ENCODE data around the gene SEZ6.

Gene SEZ6, protein sequence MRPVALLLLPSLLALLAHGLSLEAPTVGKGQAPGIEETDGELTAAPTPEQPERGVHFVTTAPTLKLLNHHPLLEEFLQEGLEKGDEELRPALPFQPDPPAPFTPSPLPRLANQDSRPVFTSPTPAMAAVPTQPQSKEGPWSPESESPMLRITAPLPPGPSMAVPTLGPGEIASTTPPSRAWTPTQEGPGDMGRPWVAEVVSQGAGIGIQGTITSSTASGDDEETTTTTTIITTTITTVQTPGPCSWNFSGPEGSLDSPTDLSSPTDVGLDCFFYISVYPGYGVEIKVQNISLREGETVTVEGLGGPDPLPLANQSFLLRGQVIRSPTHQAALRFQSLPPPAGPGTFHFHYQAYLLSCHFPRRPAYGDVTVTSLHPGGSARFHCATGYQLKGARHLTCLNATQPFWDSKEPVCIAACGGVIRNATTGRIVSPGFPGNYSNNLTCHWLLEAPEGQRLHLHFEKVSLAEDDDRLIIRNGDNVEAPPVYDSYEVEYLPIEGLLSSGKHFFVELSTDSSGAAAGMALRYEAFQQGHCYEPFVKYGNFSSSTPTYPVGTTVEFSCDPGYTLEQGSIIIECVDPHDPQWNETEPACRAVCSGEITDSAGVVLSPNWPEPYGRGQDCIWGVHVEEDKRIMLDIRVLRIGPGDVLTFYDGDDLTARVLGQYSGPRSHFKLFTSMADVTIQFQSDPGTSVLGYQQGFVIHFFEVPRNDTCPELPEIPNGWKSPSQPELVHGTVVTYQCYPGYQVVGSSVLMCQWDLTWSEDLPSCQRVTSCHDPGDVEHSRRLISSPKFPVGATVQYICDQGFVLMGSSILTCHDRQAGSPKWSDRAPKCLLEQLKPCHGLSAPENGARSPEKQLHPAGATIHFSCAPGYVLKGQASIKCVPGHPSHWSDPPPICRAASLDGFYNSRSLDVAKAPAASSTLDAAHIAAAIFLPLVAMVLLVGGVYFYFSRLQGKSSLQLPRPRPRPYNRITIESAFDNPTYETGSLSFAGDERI

GRCh38 chr17:29005936-29006511 lies at the start of gene SEZ6:
Gene SEZ6 (minus strand): TSS chr17:29006033. CDS start chr17:29005869, 164 bp downstream.
- peak; percentile 56 for DNase-seq (ENCODE audit: low read depth)

GRCh38 chr17:29054835-29055234 lies 49.0 kb upstream of the SEZ6 start:
- DNase-seq (ENCODE audit: low read depth): no peak

- no peak for DNase-seq (ENCODE audit: low read depth)
Measured at GRCh38 chr17:29051731-29052130, 45.9 kb upstream of the SEZ6 start.

- DNase-seq (ENCODE audit: low read depth): no peak
Measured at GRCh38 chr17:29051194-29051593, 45.4 kb upstream of the SEZ6 start.

DNA sequence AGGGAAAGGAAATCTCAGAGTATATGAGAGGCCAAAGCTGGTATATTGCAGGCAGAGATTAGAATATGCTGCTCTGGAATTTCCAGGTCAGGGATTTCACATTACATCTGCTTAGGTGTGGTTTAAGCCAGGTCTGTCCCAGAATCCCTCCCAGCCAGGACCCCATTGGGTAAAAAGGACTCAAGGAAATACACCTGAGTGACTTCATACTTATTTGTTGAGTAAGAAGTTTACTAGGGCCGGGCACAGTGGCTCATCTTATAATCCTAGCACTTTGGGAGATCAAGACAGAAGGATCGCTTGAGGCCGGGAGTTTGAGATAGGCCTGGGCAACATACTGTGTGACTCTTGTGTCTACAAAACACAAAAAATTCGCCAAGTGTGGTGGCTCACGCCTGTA lies 44.3 kb upstream of the SEZ6 start:
- no peak for DNase-seq (ENCODE audit: low read depth)

DNA sequence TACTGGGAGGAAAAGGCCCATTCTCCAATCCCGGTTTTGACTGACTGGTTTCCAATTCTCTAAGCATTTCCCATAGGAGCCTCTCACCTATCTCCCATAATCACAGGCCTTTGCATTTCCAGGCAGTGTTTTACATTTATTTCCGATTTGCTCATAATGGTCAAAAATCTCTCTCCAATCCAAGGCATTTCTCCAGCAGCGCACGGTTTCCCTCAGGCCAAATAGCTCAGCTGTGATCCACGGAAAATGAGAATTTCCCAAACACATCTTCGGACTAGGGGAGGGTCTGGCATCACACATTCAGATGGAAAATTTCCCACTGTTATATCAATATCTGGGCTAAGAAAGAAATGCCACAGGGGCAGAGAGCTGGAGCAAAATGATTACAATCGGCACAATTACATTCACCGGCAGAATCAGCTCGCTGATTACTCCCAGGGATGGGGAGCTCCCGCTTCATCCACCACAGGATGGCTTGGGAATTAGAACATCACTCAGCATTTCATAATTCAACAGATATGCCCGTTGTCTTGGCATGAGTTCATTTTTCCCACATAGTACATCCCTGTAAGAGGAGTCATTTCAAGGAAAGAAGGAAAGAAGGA lies 43.8 kb upstream of the SEZ6 start:
- DNase-seq (ENCODE audit: low read depth): peak; percentile 83

DNA sequence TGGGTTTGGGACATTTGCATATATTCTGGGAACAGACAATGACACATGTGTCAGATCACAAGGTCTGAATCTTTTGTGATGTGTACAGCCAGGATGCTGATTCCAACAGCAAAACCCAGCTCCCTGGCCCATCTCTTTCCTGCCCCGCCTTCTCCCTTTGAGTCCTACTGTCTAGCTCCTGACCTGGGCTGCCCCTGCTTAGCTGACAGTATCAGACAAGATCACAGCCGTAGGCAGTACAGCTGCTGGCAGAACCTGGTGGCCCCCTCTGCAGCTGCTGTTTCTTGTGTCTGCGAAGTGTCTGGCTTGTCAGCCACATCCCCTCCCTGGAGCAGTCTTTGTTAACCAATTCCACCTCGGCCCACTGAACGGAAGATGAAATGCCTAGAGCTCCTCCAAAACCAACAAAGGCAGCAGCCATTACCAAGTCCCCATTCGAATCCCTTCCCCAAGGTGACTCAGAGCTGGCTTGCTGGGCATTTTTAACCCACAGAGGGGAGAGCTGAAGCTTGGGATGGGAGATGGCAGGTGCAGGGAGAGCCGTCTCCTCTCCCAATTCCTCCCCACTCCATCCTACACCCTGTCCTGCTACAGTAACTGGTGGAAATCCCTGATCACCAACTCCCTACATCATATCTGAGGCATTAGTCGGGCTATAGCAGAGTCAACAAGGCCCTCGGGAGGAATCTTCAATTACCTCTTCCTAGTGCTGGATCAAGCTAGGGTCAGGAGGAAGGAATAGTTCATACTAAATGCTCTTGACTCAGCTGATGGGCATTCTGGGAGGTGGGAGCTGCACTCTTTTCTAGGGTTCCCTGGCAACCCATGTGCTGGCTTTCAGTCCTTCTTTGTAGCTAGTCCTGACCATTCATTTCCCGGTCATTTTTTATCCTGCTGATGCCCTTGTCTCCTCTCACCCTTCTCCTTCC lies 42.9 kb upstream of the SEZ6 start:
- DNase-seq (ENCODE audit: low read depth): peak; percentile 62

DNA sequence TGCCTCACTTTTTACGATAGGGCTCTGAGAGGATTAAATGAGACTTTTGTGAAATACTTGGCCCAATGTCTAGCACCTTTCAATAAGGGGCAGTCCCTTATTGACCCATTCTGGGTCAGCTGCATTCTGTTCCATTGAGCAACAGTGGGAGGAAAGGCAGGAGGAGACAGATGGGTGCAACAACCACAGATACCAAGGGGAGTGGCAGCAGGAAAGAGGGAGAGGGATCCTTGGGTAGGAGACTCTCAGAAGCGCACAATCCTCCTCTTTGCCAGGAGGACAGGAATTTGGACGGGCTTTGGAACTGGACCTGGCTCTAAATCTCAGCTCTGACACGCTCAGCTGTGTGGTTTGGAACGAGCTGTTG lies 40.6 kb upstream of the SEZ6 start:
- DNase-seq (ENCODE audit: low read depth): peak; percentile 58

DNA sequence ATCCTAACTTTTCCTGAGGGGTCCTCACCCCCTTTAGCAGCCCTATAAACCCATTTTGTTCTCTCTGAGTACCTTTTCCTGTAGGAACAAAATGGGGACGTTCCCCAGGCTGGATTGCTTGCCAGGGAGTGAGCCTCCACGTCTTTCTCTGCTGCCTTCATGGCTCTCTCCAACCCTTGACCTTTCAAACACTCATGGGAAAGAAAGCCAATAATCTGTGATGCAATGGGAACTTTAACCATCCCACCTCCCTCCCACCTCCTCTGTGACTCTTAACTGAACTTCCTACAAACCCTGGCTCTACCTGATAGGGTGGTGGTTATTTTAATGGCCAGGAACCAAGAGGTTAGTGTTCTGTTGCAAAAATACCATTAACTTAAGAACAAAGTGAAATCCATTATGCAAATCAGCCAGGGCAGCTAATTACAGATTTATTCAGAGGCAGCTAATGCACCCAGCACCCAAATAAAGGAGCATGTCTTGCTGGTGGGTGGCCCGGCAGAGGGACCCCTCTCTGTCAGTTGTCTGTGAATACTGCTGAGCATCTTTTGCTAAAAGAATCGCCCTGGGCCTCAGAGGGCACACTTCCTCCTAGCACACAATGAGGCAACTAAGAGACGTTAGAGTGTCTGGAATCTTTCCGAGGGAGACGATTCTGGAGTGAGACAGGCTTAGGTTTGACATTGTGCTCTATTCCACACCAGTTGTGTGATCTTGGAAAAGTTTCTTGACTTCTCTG lies 40.1 kb upstream of the SEZ6 start:
- peak; percentile 42 for DNase-seq (ENCODE audit: low read depth)

- no peak for DNase-seq (ENCODE audit: low read depth)
Measured at GRCh38 chr17:29045026-29045425, 39.2 kb upstream of the SEZ6 start.

DNA sequence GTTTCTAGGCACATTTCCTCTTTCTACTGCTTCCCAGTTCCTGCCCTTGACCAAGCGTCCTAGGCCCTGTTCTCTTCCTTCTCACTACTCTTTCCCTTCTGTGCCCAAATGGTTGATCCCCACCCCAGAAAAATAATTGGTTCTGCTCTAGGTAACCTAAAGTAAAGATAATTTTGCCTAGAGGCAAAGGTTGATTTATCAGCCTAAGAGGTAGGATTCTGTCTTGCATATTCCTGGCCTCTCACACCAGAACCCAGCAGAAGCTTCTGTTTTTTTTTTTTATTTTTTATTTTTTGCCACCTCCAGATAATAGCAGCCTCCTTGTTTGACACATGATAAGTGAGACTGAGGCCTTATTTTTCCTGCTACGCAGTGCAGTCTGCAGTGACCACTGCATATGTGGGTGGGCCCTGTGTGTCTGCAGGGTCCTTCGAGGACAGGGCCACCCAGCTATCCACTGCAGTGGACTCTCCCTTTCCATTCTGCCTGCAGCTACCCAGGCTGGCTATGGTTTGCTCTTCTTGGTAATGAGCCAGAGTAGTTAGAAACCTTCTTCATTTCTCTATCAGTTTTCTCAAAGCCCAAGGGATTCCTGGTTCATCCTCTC lies 37.8 kb upstream of the SEZ6 start:
- DNase-seq (ENCODE audit: low read depth): no peak

GRCh38 chr17:29042679-29043538 lies 37.1 kb upstream of the SEZ6 start, which contains the start of gene PIPOX:
Gene PIPOX (plus strand): TSS chr17:29043141. CDS start chr17:29043226, 85 bp downstream.
- peak; percentile 77 for DNase-seq (ENCODE audit: low read depth)

DNA sequence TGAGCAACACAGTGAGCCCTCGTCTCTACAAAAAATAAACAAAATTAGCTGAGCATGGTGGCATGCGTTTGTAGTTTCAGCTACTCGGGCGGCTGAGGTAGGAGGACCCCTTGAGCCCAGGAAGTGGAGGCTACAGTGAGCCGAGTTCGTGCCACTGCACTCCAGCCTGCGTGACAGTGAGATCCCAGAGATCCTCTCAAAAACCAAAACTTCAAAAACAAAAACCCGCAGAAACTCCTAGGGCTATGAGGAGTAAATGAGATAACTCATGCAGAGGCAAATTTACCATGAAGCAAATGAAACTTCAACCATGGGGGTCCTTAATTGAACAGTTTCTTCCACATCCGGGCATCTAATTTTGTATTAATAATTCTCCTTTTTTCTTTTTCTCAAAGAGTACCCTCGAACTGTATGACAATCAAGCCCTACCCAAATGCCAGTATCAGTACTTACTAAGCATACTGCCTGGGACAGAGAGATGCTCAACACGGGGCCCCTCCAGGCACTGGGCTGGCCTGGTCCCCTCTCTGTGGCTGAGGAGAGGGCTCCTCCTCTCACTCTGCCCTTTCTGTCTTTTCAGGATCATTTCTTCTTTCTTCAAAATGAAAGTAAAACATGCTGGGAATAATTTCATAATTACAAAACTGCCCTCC lies 36.3 kb upstream of the SEZ6 start:
- DNase-seq (ENCODE audit: low read depth): no peak

GRCh38 chr17:29041571-29041970 lies 35.7 kb upstream of the SEZ6 start:
- DNase-seq (ENCODE audit: low read depth): no peak

GRCh38 chr17:29041091-29041490 lies 35.3 kb upstream of the SEZ6 start:
- no peak for DNase-seq (ENCODE audit: low read depth)

DNA sequence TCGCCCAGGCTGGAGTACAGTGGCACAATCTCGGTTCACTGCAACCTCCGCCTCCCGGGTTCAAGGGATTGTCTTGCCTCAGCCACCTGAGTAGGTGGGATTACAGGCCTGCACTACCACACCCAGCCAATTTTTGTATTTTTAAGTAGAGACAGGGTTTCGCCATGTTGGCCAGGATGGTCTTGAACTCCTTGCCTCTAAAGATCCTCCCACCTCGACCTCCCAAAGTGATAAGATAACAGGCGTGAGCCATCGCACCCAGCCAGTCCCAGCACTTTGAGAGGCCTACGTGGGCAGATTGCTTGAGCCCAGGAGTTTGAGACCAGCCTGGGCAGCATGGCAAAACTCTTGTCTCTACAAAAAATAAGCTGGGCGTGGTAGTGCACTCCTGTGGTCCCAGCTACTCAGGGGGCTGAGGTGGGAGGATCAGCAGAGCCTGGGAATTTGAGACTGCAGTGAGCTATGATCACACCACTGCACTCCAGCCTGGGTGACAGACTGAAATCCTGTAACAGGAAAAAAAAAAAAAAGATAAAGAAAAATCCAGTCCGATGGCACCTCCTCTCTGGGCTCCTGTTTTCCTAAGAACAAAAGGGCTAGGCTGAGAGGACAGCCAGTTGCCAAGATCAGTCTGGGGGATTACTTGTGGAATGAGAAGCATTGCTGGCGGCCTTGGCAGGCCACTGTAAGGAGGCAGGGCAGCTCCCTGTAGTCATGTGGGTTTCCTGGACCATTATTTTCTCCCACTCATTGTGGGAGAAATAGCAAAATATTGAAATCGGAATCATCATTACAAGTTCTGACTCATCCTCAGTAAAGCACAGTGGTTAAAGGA lies 34.1 kb upstream of the SEZ6 start:
- DNase-seq (ENCODE audit: low read depth): peak; percentile 99

GRCh38 chr17:29038085-29038795 lies 32.4 kb upstream of the SEZ6 start:
- no peak for DNase-seq (ENCODE audit: low read depth)

Data from amniotic epithelial cell (primary cell).